GM12892 (cell line): ENCODE results near the gene CEMIP.

Source experiments
- POLR2A ChIP-seq: IDR thresholded peaks from 2 replicates; pipeline ENCODE4 v1.6.1; 2011; ENCODE audit warnings: low read depth, low read length, control low read depth
- TAF1 ChIP-seq: IDR thresholded peaks from 2 replicates; pipeline ENCODE4 v1.6.1; 2011; ENCODE audit warnings: low read depth, mild to moderate bottlenecking, control low read depth, low read length, borderline replicate concordance

DNA sequence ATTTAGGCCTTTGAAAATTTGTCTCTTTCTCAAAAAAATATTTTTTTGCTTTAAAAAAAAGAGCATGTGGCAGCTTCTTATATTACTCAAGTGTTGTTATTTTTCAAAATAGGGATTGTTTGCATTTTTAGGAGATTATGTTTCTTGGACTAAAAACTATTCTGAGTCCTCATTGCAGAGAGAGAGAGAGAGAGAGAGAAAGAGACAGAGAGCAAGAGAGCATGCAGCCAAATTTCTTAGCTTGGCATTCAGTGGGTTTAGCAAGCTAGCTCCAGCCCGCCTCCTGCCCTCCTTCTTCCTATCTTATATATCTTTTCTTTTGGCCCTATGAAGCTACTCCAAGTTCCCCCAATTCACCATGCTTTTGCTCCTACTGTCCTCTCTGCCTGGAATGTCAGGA, 55.7 kb downstream of the CEMIP start:
- TF ChIP-seq TAF1, result no peak
- TF ChIP-seq POLR2A, result no peak
